ENCODE measurements around the gene LLCFC1. TPM values are rescaled to one million over a fixed set of nuclear protein-coding genes. Genes with fewer than 3 reads are reported as not detected.

Gene LLCFC1
- total RNA-seq, 1 experiment from 2014 or later, result not detected

DNA sequence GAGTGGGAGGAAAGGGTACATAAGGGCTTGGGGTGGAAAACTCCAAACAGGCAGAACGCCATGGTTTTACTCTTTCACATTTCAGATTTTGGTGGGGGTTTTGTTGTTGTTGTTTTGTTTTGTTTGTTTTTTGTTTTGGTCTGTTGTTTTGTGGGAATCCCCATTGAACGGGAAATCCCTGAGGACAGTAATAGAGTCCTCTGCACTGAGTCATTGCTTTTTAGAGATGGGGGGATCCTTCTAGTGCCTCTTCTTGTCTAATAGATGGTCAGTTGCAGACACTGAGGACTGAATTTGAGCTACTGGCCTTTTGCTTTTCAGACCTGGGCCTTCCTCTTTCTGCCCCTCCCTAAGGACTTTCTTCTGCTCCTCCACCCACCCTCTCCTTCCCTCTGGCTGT, 25.7 kb upstream of the LLCFC1 start:
- no peak overlapping the region for H3K4me3 ChIP-seq (ENCODE audit: low read depth, low read length, poor library complexity, severe bottlenecking)
- POLR2A ChIA-PET (ENCODE audit: low non-redundant PET), result no interaction called here
- no peak for DNase-seq (ENCODE audit: low spot score)
- no peaks in the 10 kb centered on the region for H3K4me1 ChIP-seq (ENCODE audit: insufficient read depth, low read length, poor library complexity, severe bottlenecking)
- H3K27me3 ChIP-seq (replicated peaks; ENCODE audit: insufficient read depth, low read depth, low read length, poor library complexity), result peaks cover 45% of the 10 kb centered on the region
- H3K36me3 ChIP-seq (ENCODE audit: insufficient read depth, low read length, poor library complexity, severe bottlenecking), result no peaks in the 10 kb centered on the region
- BruUV-seq (replicated peaks), result no TSS peak
- H3K9me3 ChIP-seq (ENCODE audit: low read depth, low read length, poor library complexity, severe bottlenecking), result no peaks in the 10 kb centered on the region
- TF ChIP-seq CTCF (conservative IDR thresholded peaks at IDR 0.05; ENCODE audit: low read depth, low read length) (no peak), EZH2 (IDR thresholded peaks at IDR 0.05; ENCODE audit: borderline replicate concordance, low read depth, low read length, poor library complexity, severe bottlenecking) (no peak)
- intact Hi-C loops (cut with micrococcal nuclease; ENCODE audit: unreplicated experiment), result no loop called here
- no peak overlapping the region for H3K27ac ChIP-seq (ENCODE audit: low read depth, low read length, poor library complexity, severe bottlenecking)
- CTCF ChIA-PET, result no interaction called here

GRCh38 chr7:142914121-142914520, 25.2 kb upstream of the LLCFC1 start:
- ChIA-PET POLR2A (ENCODE audit: low non-redundant PET) (no interaction called here), CTCF (no interaction called here)
- no TSS peak for BruUV-seq (replicated peaks)
- Histone ChIP-seq H3K27me3 (replicated peaks; ENCODE audit: insufficient read depth, low read depth, low read length, poor library complexity) (peaks cover 47% of the 10 kb centered on the region), H3K4me1 (ENCODE audit: insufficient read depth, low read length, poor library complexity, severe bottlenecking) (no peaks in the 10 kb centered on the region), H3K4me3 (ENCODE audit: low read depth, low read length, poor library complexity, severe bottlenecking) (no peak overlapping the region), H3K9me3 (ENCODE audit: low read depth, low read length, poor library complexity, severe bottlenecking) (no peaks in the 10 kb centered on the region), H3K27ac (ENCODE audit: low read depth, low read length, poor library complexity, severe bottlenecking) (no peak overlapping the region), H3K36me3 (ENCODE audit: insufficient read depth, low read length, poor library complexity, severe bottlenecking) (no peaks in the 10 kb centered on the region)
- intact Hi-C loops (cut with micrococcal nuclease; ENCODE audit: unreplicated experiment), result no loop called here
- TF ChIP-seq CTCF (conservative IDR thresholded peaks at IDR 0.05; ENCODE audit: low read depth, low read length) (no peak), EZH2 (IDR thresholded peaks at IDR 0.05; ENCODE audit: borderline replicate concordance, low read depth, low read length, poor library complexity, severe bottlenecking) (no peak)
- DNase-seq (ENCODE audit: low spot score), result no peak

- no peak overlapping the region for H3K4me3 ChIP-seq (ENCODE audit: low read depth, low read length, poor library complexity, severe bottlenecking)
- no peaks in the 10 kb centered on the region for H3K9me3 ChIP-seq (ENCODE audit: low read depth, low read length, poor library complexity, severe bottlenecking)
- peaks cover 47% of the 10 kb centered on the region for H3K27me3 ChIP-seq (replicated peaks; ENCODE audit: insufficient read depth, low read depth, low read length, poor library complexity)
- CTCF ChIA-PET, result no interaction called here
- intact Hi-C loops (cut with micrococcal nuclease; ENCODE audit: unreplicated experiment), result no loop called here
- no peak for DNase-seq (ENCODE audit: low spot score)
- BruUV-seq (replicated peaks), result no TSS peak
- no peaks in the 10 kb centered on the region for H3K4me1 ChIP-seq (ENCODE audit: insufficient read depth, low read length, poor library complexity, severe bottlenecking)
- POLR2A ChIA-PET (ENCODE audit: low non-redundant PET), result no interaction called here
- TF ChIP-seq EZH2 (IDR thresholded peaks at IDR 0.05; ENCODE audit: borderline replicate concordance, low read depth, low read length, poor library complexity, severe bottlenecking) (no peak), CTCF (conservative IDR thresholded peaks at IDR 0.05; ENCODE audit: low read depth, low read length) (no peak)
- no peaks in the 10 kb centered on the region for H3K36me3 ChIP-seq (ENCODE audit: insufficient read depth, low read length, poor library complexity, severe bottlenecking)
- H3K27ac ChIP-seq (ENCODE audit: low read depth, low read length, poor library complexity, severe bottlenecking), result no peak overlapping the region
Observed at GRCh38 chr7:142915315-142915714, 24.0 kb upstream of the LLCFC1 start.
